ENCODE results near the gene PUSL1. TPM values are rescaled to one million over a fixed set of nuclear protein-coding genes. Genes with fewer than 3 reads are reported as not detected.
A peak's percentile ranks its signal among the peaks of the same experiment; 100 is the strongest.

The PUSL1 gene, protein sequence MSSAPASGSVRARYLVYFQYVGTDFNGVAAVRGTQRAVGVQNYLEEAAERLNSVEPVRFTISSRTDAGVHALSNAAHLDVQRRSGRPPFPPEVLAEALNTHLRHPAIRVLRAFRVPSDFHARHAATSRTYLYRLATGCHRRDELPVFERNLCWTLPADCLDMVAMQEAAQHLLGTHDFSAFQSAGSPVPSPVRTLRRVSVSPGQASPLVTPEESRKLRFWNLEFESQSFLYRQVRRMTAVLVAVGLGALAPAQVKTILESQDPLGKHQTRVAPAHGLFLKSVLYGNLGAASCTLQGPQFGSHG
- 8.0 TPM for total RNA-seq

GRCh38 chr1:1307923-1308755 is at the start of gene PUSL1, which contains the start of gene ACAP3:
Gene PUSL1 (plus strand): TSS chr1:1308597. CDS start chr1:1308644, 47 bp downstream.
Gene ACAP3 (minus strand): TSS chr1:1307930. CDS start chr1:1307815, 115 bp downstream.
- peak; percentile 87 for DNase-seq

DNA sequence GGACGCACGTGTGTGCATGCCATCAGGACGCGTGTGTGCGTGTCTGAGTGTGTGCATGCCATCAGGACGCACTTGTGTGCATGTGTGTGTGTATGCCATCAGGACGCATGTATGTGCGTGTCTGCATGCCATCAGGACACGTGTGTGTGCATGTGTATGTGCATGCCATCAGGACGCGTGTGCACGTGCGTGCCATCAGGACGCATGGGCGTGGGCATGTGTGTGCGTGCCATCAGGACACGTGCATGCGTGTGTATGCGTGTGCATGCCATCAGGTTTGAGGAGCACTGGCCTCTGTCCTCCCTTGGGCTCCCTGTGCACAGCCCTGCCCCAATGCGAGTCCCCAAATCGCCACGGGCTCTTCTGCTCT is 49.3 kb upstream of the PUSL1 start:
- DNase-seq = no peak

- DNase-seq = no peak
These were observed 48.9 kb upstream of the PUSL1 start for GRCh38 chr1:1259540-1259939.

- no peak for DNase-seq
These were observed 48.3 kb upstream of the PUSL1 start for GRCh38 chr1:1259951-1260600.

GRCh38 chr1:1260843-1261560 is 47.4 kb upstream of the PUSL1 start:
- DNase-seq = no peak

DNA sequence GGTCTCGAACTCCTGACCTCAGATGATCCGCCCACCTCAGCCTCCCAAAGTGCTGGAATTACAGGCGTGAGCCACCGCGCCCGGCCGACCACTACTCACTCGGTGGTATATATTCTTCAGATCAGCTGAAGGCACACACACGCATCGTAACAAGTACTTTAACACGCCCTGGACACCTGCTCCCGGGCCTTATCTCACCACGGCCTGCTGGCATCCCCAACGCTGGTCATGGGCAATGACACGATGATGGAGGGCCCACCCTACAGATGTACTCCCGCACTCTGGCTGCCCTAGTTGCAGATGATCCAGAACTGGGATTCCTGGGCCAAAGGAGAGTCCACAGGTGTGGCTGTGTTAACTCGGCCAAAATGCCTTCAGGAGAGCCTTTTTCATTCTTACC is 46.3 kb upstream of the PUSL1 start:
- DNase-seq = no peak

DNA sequence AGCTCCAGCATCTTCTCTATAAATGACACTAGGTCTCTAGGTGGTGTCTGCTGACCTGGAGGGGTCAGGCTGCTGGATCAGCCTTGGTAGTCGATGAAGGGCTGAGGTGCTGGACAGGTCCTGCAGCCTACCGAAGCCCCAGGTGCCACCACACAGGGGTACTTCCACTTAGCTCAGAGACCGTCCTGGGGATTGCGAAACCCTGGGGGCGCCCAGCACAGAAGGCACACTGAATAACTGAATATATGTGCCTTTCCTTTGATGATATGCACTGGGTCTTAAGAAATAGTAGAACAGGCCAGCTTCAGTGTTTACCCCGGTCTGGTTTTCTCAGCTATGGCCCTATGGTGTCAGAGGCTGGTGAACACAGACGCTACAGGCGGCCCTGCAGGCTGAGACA is 45.6 kb upstream of the PUSL1 start:
- no peak for DNase-seq

GRCh38 chr1:1264026-1264425 is 44.4 kb upstream of the PUSL1 start:
- DNase-seq = no peak

- no peak for DNase-seq
These were observed 43.5 kb upstream of the PUSL1 start for GRCh38 chr1:1264868-1265272.

- DNase-seq = no peak
These were observed 40.7 kb upstream of the PUSL1 start for GRCh38 chr1:1267488-1268283.

GRCh38 chr1:1268284-1268682 is 40.1 kb upstream of the PUSL1 start:
- DNase-seq = no peak

DNA sequence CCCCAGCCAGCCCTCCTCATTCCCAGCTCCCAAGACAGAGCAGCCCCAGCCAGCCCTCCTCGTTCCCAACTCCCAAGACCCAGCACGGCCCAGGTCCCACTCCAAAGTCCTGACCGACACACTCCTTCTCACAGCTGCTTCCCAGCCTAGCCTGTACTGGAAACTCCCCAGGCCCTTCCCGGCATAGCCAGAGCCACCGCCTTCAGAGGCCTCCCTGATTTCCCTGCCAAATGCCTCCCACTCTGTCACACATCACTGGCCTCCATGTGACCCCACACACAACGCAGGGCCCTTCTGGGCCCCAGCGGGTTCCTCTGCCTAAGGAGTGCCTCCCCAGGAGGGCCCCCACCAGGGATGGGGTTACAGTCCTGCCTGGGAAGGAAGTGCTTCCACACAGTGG is 37.6 kb upstream of the PUSL1 start:
- DNase-seq = no peak

DNA sequence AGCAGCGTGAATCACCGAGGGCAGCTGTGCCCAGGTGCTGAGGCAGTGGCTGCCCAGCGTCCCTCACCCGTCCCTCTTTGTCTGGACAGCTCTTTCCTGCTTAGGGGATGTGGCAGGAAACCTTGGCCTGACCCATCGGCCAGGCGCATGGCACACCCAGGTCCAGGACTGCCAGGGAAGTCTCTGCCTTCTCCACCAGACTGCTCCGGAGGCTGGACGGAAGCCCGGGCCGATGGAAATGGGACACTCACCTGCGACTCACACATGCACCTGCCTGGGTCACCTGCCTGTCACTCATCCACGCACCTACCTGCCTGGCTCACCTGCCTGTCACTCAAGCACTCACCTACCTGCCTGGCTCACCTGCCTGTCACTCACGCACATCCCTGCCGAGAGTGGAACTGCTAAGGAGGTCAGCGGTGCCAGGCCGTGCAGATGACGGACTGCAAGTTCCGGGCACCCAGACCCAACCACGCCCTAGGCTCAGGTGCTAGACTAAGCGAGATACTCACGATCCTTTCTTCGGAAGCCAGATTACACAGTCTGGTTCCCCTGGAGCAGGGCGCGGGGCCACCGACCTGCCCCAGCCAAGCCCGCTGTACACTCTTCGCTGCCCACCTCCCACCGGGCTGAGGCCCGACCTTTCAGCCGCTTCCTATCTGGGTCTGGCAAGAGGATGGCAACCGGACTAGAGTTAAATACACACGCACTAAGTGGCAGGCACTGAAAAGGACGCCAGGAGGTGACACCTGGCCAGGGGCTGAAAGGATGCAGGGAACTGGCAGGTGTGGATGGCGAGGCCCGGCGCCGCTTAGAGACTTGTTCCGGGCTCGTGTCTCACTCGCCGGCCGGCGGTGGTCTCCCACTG is 35.8 kb upstream of the PUSL1 start:
- DNase-seq = no peak

DNA sequence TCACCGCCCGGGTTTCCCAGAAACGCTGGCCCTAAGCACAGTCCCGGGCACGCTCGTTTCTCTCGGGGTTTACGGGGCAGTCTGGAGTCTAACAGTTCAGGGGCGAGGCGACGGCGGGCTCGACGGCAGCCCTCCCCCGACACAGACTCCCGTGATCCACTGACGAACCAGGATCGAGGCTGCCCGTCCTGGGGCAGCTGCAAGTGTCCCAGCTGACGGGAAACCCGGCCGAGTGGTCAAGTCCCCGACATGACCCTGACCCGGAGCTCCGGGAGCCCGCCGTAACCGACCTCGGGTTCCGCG is 35.2 kb upstream of the PUSL1 start:
- no peak for DNase-seq

DNA sequence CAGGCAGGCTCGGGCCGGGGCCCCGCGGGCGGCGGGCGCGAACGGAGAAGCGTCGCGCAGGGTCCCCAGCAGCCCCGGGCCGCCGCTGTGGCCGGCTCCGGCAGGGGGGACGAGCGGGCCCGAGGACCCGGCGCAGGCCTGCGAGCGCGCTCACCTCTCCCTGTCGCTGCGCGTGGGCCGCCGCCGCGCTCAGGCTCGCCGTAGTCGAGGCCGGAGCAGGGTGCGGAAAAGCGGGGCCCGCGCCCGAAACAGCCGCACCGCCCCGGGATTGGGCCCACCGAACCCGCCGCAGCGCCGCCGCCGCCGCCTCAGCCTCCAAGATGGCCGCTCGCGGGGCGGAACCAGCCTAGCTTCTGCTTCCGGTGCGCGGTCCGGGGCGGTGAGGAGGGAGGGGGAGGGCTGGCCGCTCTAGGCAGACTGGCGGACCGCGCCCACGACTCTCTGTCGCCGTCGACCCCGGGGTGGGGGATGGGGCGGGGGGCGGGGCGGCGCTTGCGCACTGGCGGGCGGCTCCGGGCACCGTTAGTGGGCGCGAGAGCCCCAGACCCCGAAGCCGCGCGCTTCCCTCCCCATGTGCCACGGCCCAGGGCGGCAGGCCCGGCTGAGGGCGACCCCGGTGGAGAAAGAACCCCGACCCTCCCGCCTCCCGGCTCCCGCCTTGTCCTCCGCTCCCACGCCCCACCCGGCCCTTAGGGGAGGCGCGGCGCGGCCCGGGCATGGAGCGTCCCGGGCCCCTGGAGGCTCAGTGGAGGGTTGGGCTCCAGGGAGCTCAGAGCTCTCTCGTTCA is 34.7 kb upstream of the PUSL1 start, which contains the start of gene UBE2J2:
Gene UBE2J2, minus strand, starts transcription at position 343 of the 787 bp plus-strand sequence. CDS start 5,862 bp downstream, outside the sequence.
- peak; percentile 93 for DNase-seq

- DNase-seq = no peak
These were observed 34.0 kb upstream of the PUSL1 start for GRCh38 chr1:1274299-1274930.

DNA sequence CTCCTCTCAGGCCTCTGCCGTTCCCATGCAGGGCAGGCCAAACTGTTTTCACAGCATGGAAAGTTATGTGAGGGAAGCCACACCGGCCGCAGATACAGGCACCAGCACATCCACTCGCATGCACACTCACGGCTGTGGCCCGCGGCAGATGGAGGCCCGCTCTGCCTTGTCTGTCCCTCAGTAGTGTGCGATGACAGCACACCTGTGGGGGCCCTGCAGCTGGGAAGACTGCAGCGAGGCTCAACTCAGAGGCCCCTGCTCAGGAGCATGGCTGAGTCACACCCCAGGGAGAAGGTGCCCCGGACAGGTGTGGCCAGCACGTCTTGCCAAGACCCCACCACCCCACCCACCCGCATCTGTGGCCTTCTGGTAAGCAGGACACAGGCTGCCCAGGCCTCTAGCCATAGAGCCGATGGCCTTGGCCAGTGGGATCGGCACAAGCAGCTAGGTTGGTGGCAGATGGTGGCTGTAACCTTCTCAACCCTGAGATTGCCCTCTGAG is 33.4 kb upstream of the PUSL1 start:
- no peak for DNase-seq

DNA sequence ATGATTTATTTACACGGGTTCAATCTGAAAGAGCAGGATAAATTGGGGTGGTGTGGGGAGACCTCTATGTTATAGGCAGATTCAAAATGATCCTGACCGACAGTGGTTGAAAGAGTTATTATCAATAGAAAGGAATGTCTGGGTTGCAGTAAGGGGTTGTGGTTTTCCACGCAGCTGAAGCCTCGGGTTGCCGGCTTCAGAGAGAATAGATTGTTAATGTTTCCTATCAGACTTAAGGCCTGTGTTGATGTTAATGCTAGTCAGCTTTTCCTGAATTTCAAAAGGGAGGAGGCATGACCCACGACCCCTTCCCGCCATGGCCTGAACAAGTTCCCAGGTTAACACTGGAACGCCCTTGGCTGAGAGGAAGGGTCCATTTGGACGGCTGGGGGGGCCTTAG is 32.6 kb upstream of the PUSL1 start:
- DNase-seq = no peak

- DNase-seq = no peak
These were observed 29.8 kb upstream of the PUSL1 start for GRCh38 chr1:1278620-1279019.
